ENCODE measurements around the gene BPIFB6.

The BPIFB6 gene

DNA sequence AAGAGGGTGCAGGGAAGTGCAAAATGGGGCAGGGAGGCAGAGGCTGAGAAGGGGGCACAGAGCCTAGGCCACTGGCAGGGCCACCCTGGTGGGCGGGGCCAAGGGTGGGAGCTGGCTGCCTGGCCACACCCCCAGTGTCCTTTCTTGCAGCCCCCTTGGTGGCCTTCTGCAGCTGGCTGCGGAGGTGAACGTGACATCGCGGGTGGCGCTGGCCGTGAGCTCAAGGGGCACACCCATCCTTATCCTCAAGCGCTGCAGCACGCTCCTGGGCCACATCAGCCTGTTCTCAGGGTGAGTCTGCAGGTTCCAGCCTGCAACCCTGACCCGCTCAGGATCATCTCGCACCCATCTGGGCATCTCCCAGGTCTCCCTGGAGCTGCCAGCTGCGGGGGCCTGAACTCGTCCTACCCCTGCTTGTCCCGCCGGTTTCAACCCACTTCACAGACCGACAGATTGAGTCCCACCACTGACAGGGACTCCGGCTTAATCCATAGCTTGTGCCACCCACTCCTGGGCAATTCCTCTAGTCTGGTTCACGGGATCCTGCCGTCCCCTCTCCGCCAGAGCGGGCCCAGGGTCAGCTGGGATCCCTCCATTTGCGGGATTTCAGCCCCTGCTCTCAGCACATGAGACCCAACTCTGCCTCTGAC, 28.4 kb downstream of the BPIFB6 start:
- TF ChIP-seq, protein P1, sequence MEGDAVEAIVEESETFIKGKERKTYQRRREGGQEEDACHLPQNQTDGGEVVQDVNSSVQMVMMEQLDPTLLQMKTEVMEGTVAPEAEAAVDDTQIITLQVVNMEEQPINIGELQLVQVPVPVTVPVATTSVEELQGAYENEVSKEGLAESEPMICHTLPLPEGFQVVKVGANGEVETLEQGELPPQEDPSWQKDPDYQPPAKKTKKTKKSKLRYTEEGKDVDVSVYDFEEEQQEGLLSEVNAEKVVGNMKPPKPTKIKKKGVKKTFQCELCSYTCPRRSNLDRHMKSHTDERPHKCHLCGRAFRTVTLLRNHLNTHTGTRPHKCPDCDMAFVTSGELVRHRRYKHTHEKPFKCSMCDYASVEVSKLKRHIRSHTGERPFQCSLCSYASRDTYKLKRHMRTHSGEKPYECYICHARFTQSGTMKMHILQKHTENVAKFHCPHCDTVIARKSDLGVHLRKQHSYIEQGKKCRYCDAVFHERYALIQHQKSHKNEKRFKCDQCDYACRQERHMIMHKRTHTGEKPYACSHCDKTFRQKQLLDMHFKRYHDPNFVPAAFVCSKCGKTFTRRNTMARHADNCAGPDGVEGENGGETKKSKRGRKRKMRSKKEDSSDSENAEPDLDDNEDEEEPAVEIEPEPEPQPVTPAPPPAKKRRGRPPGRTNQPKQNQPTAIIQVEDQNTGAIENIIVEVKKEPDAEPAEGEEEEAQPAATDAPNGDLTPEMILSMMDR (IDR thresholded peaks at IDR 0.05; ENCODE audit: low read depth, low read length, missing control alignments) = no peak
- H3K4me3 ChIP-seq (ENCODE audit: low read depth, low read length) = no peak overlapping the region
- in situ Hi-C loops (cut with HindIII; ENCODE audit: low sequenced_read_pairs) = no loop called here
- DNase-seq (ENCODE audit: low read depth) = no peak

DNA sequence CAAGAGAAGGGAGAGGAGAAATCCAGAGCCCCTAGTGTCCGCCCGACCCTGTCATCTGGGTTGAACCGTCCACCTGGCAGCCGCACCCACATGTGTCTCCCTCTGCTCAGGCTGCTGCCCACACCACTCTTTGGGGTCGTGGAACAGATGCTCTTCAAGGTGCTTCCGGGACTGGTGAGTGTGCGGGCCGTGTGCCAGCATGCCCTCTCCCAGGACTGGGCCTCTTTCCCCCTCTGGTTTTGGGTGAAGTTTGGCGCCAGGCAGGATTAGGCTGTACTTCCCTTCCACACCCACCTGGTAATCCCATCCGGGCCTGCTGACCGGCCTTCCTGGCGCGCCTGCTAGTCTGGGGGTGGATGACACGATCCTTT, 30.2 kb downstream of the BPIFB6 start:
- TF ChIP-seq, protein P1 (IDR thresholded peaks at IDR 0.05; ENCODE audit: low read depth, low read length, missing control alignments) = no peak
- in situ Hi-C loops (cut with HindIII; ENCODE audit: low sequenced_read_pairs) = no loop called here
- H3K4me3 ChIP-seq (ENCODE audit: low read depth, low read length) = no peak overlapping the region
- DNase-seq (ENCODE audit: low read depth) = no peak

DNA sequence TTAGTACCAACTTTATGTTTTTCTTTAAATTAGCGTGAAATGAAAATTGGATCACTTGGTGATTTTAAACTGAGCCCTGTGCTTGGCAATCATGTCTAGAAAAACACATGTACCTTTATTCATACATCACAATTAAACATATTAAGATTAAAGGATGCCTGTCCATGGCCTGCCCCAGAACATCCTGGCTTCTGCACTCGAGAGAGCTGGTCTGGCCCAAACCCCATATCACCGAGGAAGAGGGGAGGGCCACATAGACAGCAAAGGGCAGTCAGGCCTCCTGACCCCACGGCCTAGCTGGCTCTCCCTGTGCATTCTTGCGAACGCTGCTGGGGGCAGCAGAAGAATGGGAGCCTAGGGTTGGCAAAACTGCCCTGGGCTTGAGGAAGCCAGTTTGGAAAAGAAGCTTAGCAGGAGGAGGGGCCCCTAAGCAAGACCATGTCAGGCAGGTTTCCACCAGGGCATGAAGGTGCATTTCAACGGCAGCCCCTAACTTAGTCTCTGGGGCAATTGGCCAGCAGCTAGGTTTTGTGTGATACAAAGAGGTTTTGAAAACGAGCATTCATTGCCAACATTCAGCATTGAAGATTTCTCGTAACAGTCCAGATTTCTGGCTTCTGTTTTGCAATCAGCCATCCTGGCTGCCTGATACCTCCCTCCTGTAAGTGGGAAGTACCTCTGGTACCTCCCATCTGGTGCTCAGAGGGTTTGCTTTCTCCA, 30.8 kb downstream of the BPIFB6 start:
- TF ChIP-seq, protein P1 (IDR thresholded peaks at IDR 0.05; ENCODE audit: low read depth, low read length, missing control alignments) = no peak
- in situ Hi-C loops (cut with HindIII; ENCODE audit: low sequenced_read_pairs) = no loop called here
- no peak overlapping the region for H3K4me3 ChIP-seq (ENCODE audit: low read depth, low read length)
- no peak for DNase-seq (ENCODE audit: low read depth)

DNA sequence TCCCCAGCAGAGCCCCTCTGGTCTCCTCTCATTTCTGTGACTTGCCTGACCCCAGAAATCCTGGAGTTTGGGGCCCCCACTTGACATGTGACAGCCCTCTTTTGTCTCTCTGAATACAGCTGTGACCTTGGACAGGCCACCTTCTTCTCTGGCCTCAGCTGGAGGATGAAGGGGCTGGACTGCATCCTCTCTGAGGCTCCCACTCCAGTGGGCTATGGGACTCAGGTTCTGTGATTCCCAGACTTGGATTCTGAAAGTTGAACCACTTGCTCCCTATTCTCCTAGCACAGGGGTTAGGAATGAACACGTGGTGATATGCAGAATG, 31.3 kb downstream of the BPIFB6 start:
- no peak overlapping the region for H3K4me3 ChIP-seq (ENCODE audit: low read depth, low read length)
- TF ChIP-seq, protein P1 (IDR thresholded peaks at IDR 0.05; ENCODE audit: low read depth, low read length, missing control alignments) = no peak
- DNase-seq (ENCODE audit: low read depth) = no peak
- in situ Hi-C loops (cut with HindIII; ENCODE audit: low sequenced_read_pairs) = no loop called here

DNA sequence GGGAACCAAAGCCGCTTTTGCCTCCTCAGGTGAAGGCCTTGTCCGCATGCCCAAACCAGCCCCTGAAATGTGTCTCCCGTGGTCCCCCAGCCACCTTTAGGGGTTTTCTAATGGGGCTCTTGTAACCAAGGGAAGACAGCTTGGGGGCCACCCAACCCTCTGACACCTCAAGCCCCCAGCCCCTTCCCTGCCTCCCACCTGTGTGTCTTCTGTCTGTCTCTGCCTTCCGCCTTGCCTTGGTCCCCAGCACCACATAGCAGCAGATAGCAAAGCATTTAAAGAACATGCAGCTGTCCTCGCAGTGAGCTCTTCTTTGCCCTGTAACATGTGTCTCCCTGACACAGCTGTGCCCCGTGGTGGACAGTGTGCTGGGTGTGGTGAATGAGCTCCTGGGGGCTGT, 31.8 kb downstream of the BPIFB6 start:
- TF ChIP-seq, protein P1 (IDR thresholded peaks at IDR 0.05; ENCODE audit: low read depth, low read length, missing control alignments) = no peak
- in situ Hi-C loops (cut with HindIII; ENCODE audit: low sequenced_read_pairs) = no loop called here
- no peak overlapping the region for H3K4me3 ChIP-seq (ENCODE audit: low read depth, low read length)
- DNase-seq (ENCODE audit: low read depth) = no peak

DNA sequence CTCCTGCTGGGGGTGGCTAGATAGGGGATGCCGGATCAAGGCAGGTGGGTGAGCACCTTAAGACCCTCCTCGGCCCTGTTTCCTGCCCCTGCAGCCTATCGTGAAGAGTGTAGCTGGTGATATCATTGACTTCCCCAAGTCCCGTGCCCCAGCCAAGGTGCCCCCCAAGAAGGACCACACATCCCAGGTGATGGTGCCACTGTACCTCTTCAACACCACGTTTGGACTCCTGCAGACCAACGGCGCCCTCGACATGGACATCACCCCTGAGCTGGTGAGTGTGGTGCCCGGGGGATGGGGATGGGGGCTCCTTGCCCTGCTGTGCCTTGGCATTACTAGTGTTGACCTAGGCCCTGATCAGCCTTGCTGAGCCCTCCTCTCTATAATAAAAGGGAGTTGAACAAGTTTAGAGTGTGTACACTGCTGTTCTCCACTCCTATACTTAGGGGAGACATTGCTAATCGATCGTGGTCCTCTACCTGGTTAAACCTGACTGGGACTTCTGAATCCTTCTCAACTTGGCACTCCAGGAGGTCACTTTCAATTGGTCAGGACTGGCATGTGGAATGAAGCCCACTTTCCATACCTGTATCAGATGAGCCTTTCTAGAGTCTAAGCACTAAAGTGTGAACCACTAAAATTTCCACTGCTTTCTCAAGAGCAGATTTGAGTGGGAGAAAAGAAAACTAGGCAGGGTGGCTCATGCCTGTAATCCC, 33.3 kb downstream of the BPIFB6 start:
- no peak for DNase-seq (ENCODE audit: low read depth)
- TF ChIP-seq, protein P1 (IDR thresholded peaks at IDR 0.05; ENCODE audit: low read depth, low read length, missing control alignments) = no peak
- in situ Hi-C loops (cut with HindIII; ENCODE audit: low sequenced_read_pairs) = no loop called here
- no peak overlapping the region for H3K4me3 ChIP-seq (ENCODE audit: low read depth, low read length)
